IMR-90 (cell line): ENCODE data around the gene SCARF2. TPM values are rescaled to one million over a fixed set of nuclear protein-coding genes. Genes with fewer than 3 reads are reported as not detected.
"Not testable (repeated sequence)": the region's sequence is repeated elsewhere in the genome, so short reads cannot be mapped to it uniquely, and the experiment has no call there.

Source experiments
- ATAC-seq: fragments of 200-7000 bp; cut with Tn5 transposase; 2 replicates; pipeline ENCODE4 v1.9.1; 2020; ENCODE audit warnings: low read depth, mild to moderate bottlenecking, moderate library complexity
- BruUV-seq: library from RNA; stranded (reverse); fragments of 400-500 nt; replicated peaks from 2 replicates; lab custom pipeline; 2021; lab: Mats Ljungman, UMichigan
- CTCF ChIA-PET: fragments of 300-600 bp; formaldehyde crosslinking; extraction: SDS; loops from one replicate; lab custom pipeline; 2021; ENCODE audit warnings: antibody characterized with exemption; lab: Yijun Ruan, JAX
- POLR2A ChIA-PET: fragments of 300-600 bp; sonication (Branson Sonifier 250); formaldehyde crosslinking; loops from one replicate; lab custom pipeline; 2022; ENCODE audit warnings: antibody characterized with exemption; ENCODE audit not compliant: unreplicated experiment; lab: Charles Lee
- DNase-seq: peaks from one replicate; pipeline ENCODE4 v3.0.0; 2013
- H2AFZ ChIP-seq: replicated peaks from 2 replicates; pipeline ENCODE3; 2013; ENCODE audit warnings: low read length, mild to moderate bottlenecking; ENCODE audit not compliant: poor library complexity
- H2AK5ac ChIP-seq: 2 replicates; pipeline ENCODE4 v1.6.1; 2013; ENCODE audit warnings: low read depth, low read length, inconsistent platforms
- H2AK9ac ChIP-seq: replicated peaks from 2 replicates; pipeline ENCODE3; 2013; ENCODE audit warnings: mild to moderate bottlenecking, low read depth, low read length, moderate library complexity; ENCODE audit not compliant: poor library complexity
- H2BK120ac ChIP-seq: 2 replicates; pipeline ENCODE4 v1.6.1; 2013; ENCODE audit warnings: low read depth, low read length, inconsistent platforms
- H2BK15ac ChIP-seq: 3 replicates; pipeline ENCODE4 v1.6.1; 2013; ENCODE audit warnings: low read depth, low read length, inconsistent platforms
- H2BK20ac ChIP-seq: 2 replicates; pipeline ENCODE4 v1.6.1; 2013; ENCODE audit warnings: low read depth, mild to moderate bottlenecking, inconsistent platforms, low read length, moderate library complexity
- H2BK5ac ChIP-seq: 2 replicates; pipeline ENCODE4 v1.6.1; 2013; ENCODE audit warnings: mild to moderate bottlenecking, low read depth, low read length, inconsistent platforms; ENCODE audit not compliant: poor library complexity, severe bottlenecking
- H3K14ac ChIP-seq: replicated peaks from 2 replicates; pipeline ENCODE4 v1.6.1; 2013; ENCODE audit warnings: low read depth, low read length, inconsistent platforms
- H3K18ac ChIP-seq: 2 replicates; pipeline ENCODE4 v1.6.1; 2013; ENCODE audit warnings: low read depth, low read length, control low read depth
- H3K23ac ChIP-seq: 2 replicates; pipeline ENCODE4 v1.6.1; 2013; ENCODE audit warnings: low read depth, low read length, inconsistent platforms
- H3K27ac ChIP-seq: 2 replicates; pipeline ENCODE4 v1.5.1; 2013; ENCODE audit warnings: mild to moderate bottlenecking, control low read depth, low read length; ENCODE audit not compliant: insufficient read depth
- H3K27me3 ChIP-seq: 2 replicates; pipeline ENCODE4 v1.6.1; 2013; ENCODE audit warnings: low read length; ENCODE audit not compliant: control insufficient read depth, insufficient read depth
- H3K36me3 ChIP-seq: 2 replicates; pipeline ENCODE4 v1.6.1; 2013; ENCODE audit warnings: low read length, mixed read lengths; ENCODE audit not compliant: control insufficient read depth, insufficient read depth
- H3K4ac ChIP-seq: 2 replicates; pipeline ENCODE4 v1.6.1; 2013; ENCODE audit warnings: low read depth, low read length, inconsistent platforms
- H3K4me1 ChIP-seq: 2 replicates; pipeline ENCODE4 v1.6.1; 2013; ENCODE audit warnings: low read length, mixed read lengths; ENCODE audit not compliant: control insufficient read depth, insufficient read depth
- H3K4me2 ChIP-seq: 2 replicates; pipeline ENCODE4 v1.6.1; 2013; ENCODE audit warnings: low read depth, mild to moderate bottlenecking, control low read depth, low read length, moderate library complexity
- H3K4me3 ChIP-seq: 2 replicates; pipeline ENCODE4 v1.5.1; 2013; ENCODE audit warnings: low read depth, mild to moderate bottlenecking, control low read depth, low read length, moderate library complexity; ENCODE audit not compliant: insufficient read depth
- H3K56ac ChIP-seq: 2 replicates; pipeline ENCODE4 v1.6.1; 2013; ENCODE audit warnings: low read length, inconsistent platforms; ENCODE audit not compliant: insufficient read depth; ENCODE audit errors: extremely low read depth
- H3K79me1 ChIP-seq, 2 experiments: 2 replicates each; pipeline ENCODE4 v1.6.1; 2013; ENCODE audit warnings: low read length in 2 of 2, inconsistent platforms in 1 of 2, low read depth in 1 of 2
- H3K9ac ChIP-seq: 2 replicates; pipeline ENCODE4 v1.6.1; 2013; ENCODE audit warnings: low read depth, low read length, control low read depth
- H3K9me1 ChIP-seq: 2 replicates; pipeline ENCODE4 v1.6.1; 2013; ENCODE audit warnings: low read length, inconsistent platforms; ENCODE audit not compliant: insufficient read depth
- H3K9me3 ChIP-seq: 2 replicates; pipeline ENCODE4 v1.6.1; 2013; ENCODE audit warnings: low read length; ENCODE audit not compliant: control insufficient read depth, insufficient read depth
- H4K20me1 ChIP-seq: 2 replicates; pipeline ENCODE4 v1.6.1; 2013; ENCODE audit warnings: low read length, inconsistent platforms; ENCODE audit not compliant: insufficient read depth
- H4K5ac ChIP-seq: 2 replicates; pipeline ENCODE4 v1.6.1; 2013; ENCODE audit warnings: mild to moderate bottlenecking, low read depth, low read length, control low read depth
- H4K8ac ChIP-seq, 2 experiments: 2 replicates each; pipeline ENCODE4 v1.6.1; 2013; ENCODE audit warnings: low read depth in 2 of 2, low read length in 2 of 2, control low read depth in 1 of 2, inconsistent platforms in 1 of 2
- H4K91ac ChIP-seq: 2 replicates; pipeline ENCODE4 v1.6.1; 2013; ENCODE audit warnings: low read depth, low read length, inconsistent platforms; ENCODE audit not compliant: insufficient read depth
- BHLHE40 ChIP-seq: fragments of 150-350 bp; IDR thresholded peaks from 2 replicates; pipeline ENCODE4 v1.6.1; 2016; ENCODE audit warnings: mild to moderate bottlenecking, low read depth, low read length
- CHD1 ChIP-seq: IDR thresholded peaks from 2 replicates; pipeline ENCODE4 v1.6.1; 2012; ENCODE audit warnings: low read depth, low read length, improper control_type of control experiment
- ELK1 ChIP-seq: fragments of 150-350 bp; IDR thresholded peaks from 2 replicates; pipeline ENCODE4 v1.6.1; 2016; ENCODE audit warnings: low read depth, mild to moderate bottlenecking, low read length, moderate library complexity, borderline replicate concordance
- POLR2A ChIP-seq: IDR thresholded peaks from 2 replicates; pipeline ENCODE4 v1.6.1; 2012; ENCODE audit warnings: mild to moderate bottlenecking, low read depth, low read length
- RAD21 ChIP-seq: IDR thresholded peaks from 2 replicates; pipeline ENCODE4 v1.6.1; 2012; ENCODE audit warnings: low read length, improper control_type of control experiment
- WGBS, 2 experiments: methylation state at CpG; one replicate each; pipeline versions ENCODE4 v1.1.5 to v1.1.7; 2013; ENCODE audit warnings: missing lambda C conversion rate in 2 of 2; ENCODE audit not compliant: insufficient read length in 1 of 2; ENCODE audit errors: extremely low coverage in 2 of 2; 5-methylcytosine and 5-hydroxymethylcytosine counted together
- dilution Hi-C: fragments of 300-500 bp; cut with HindIII; formaldehyde crosslinking; loops from one replicate; pipeline ENCODE4 v1.14.3; 2018; ENCODE audit warnings: low sequenced_read_pairs; ENCODE audit not compliant: unreplicated experiment
- in situ Hi-C: fragments of 300-500 bp; cut with MboI; formaldehyde crosslinking; loops from 3 replicates; pipeline ENCODE4 v1.14.3; 2019; ENCODE audit warnings: low sequenced_read_pairs, inconsistent platforms, mixed read lengths
- intact Hi-C: fragments of 100-400 bp; cut with micrococcal nuclease; formaldehyde crosslinking; loops from 2 replicates; pipeline ENCODE4 v1.10.0; 2022
- polyA plus RNA-seq, 3 experiments: library from polyadenylated mRNA; depleted of rRNA; stranded (reverse); fragments of >200 nt; gene quantifications; 2 replicates each; pipeline ENCODE4 v1.2.3, GENCODE V29; 2012; ENCODE audit warnings: low replicate concordance in 1 of 3
- total RNA-seq: library from RNA; depleted of rRNA; stranded (reverse); fragments of >200 nt; gene quantifications from 2 replicates; pipeline ENCODE4 v1.2.3, GENCODE V29; 2012

SCARF2 gene
- total and polyA plus RNA-seq, 2 of the 4 experiments (the other 2 are of a cell fraction) = 3.4 to 37.0 TPM

- Histone ChIP-seq H4K8ac (no peak overlapping the region), H3K9ac (no peak overlapping the region), H2BK5ac (no peak overlapping the region), H3K79me1 (no peaks in the 10 kb centered on the region), H3K4me2 (no peak overlapping the region), H2AK5ac (no peak overlapping the region), H3K14ac (no peak overlapping the region), H4K91ac (no peak overlapping the region), H3K9me1 (no peaks in the 10 kb centered on the region), H3K4me1 (no peaks in the 10 kb centered on the region), H2BK120ac (no peak overlapping the region), H3K9me3 (no peaks in the 10 kb centered on the region), H2BK15ac (no peak overlapping the region), H2BK20ac (no peak overlapping the region), H3K27ac (no peak overlapping the region), H3K27me3 (peaks cover 3% of the 10 kb centered on the region; the same call in 1 of the 2 replicates), H3K4me3 (no peak overlapping the region), H3K18ac (no peak overlapping the region), H2AFZ (no peak overlapping the region), H4K5ac (no peak overlapping the region), H4K20me1 (no peaks in the 10 kb centered on the region), H2AK9ac (no peak overlapping the region), H3K4ac (no peak overlapping the region), H3K23ac (no peak overlapping the region), H3K56ac (no peak overlapping the region), H3K36me3 (no peaks in the 10 kb centered on the region)
- WGBS, 2 experiments = 67% methylated on average over 1 of the region's 4 CpGs; no CpG with 5 or more reads in 1 of the 2 experiments
- no TSS peak for BruUV-seq
- ChIA-PET CTCF (no interaction called here), POLR2A (no interaction called here)
- no peak for TF ChIP-seq ELK1
- no peak for TF ChIP-seq RAD21
- TF ChIP-seq BHLHE40 = no peak
- no peak for TF ChIP-seq POLR2A
- no peak for TF ChIP-seq CHD1
- ATAC-seq (no peak), DNase-seq (no peak)
- intact Hi-C loops (no loop called here), in situ Hi-C loops (no loop called here), dilution Hi-C loops (no loop called here)
Measured at GRCh38 chr22:20378110-20378509, 59.5 kb downstream of the SCARF2 start.

GRCh38 chr22:20376983-20377382, 60.6 kb downstream of the SCARF2 start:
- H3K9ac ChIP-seq, ATAC-seq, H2BK15ac ChIP-seq, intact Hi-C loops, H3K18ac ChIP-seq, H3K4me3 ChIP-seq, H4K91ac ChIP-seq, H2AFZ ChIP-seq, H2AK5ac ChIP-seq, H3K9me3 ChIP-seq, H3K79me1 ChIP-seq, in situ Hi-C loops, H3K56ac ChIP-seq, H3K9me1 ChIP-seq, H4K20me1 ChIP-seq, POLR2A ChIA-PET, H3K27ac ChIP-seq, H2AK9ac ChIP-seq, H2BK120ac ChIP-seq, H3K4me2 ChIP-seq, H2BK20ac ChIP-seq, H3K23ac ChIP-seq, CTCF ChIA-PET, H3K27me3 ChIP-seq, DNase-seq, H3K14ac ChIP-seq, H3K4ac ChIP-seq, H3K4me1 ChIP-seq, H4K5ac ChIP-seq, dilution Hi-C loops, H3K36me3 ChIP-seq, H4K8ac ChIP-seq, BruUV-seq, H2BK5ac ChIP-seq: not testable (repeated sequence)
- no CpG with 5 or more reads among the region's 11 CpGs for WGBS, 2 experiments
